ENCODE data around the gene SLC25A41. TPM values are rescaled to one million over a fixed set of nuclear protein-coding genes. Genes with fewer than 3 reads are reported as not detected.

Gene SLC25A41
- total RNA-seq, 1 donor: not detected

GRCh38 chr19:6381030-6381750 is 52.4 kb downstream of the SLC25A41 start:
- H3K4me1 ChIP-seq (ENCODE audit: insufficient read depth, low read length): no peaks in the 10 kb centered on the region
- peak; percentile 21 for DNase-seq (ENCODE audit: insufficient read length, low spot score, missing footprints)
- no peak overlapping the region for H2AFZ ChIP-seq (ENCODE audit: low read length)
- peaks cover 54% of the 10 kb centered on the region for H3K36me3 ChIP-seq (ENCODE audit: insufficient read depth, low read length)
- no peaks in the 10 kb centered on the region for H3K79me2 ChIP-seq (ENCODE audit: insufficient read depth, low read length)
- no peaks in the 10 kb centered on the region for H3K27me3 ChIP-seq (ENCODE audit: insufficient read depth, low read length)
- H3K9me3 ChIP-seq (ENCODE audit: low read depth, low read length): no peaks in the 10 kb centered on the region
- no peaks in the 10 kb centered on the region for H4K20me1 ChIP-seq (ENCODE audit: insufficient read depth, low read length)
- H3K27ac ChIP-seq (ENCODE audit: low read depth, low read length): no peak overlapping the region
- no peak overlapping the region for H3K4me2 ChIP-seq (ENCODE audit: insufficient read depth, low read length)
- H3K4me3 ChIP-seq (ENCODE audit: insufficient read depth, low read length): no peak overlapping the region
- TF ChIP-seq CTCF (IDR thresholded peaks at IDR 0.05; ENCODE audit: extremely low read depth, low read depth, low read length): no peak

GRCh38 chr19:6379744-6380143 is 53.8 kb downstream of the SLC25A41 start:
- peak; percentile 83 for DNase-seq (ENCODE audit: insufficient read length, low spot score, missing footprints)
- H3K9me3 ChIP-seq (ENCODE audit: low read depth, low read length): no peaks in the 10 kb centered on the region
- TF ChIP-seq CTCF (IDR thresholded peaks at IDR 0.05; ENCODE audit: extremely low read depth, low read depth, low read length): no peak

GRCh38 chr19:6378486-6378885 is 55.1 kb downstream of the SLC25A41 start:
- no peak overlapping the region for H3K4me2 ChIP-seq (ENCODE audit: insufficient read depth, low read length)
- H3K4me1 ChIP-seq (ENCODE audit: insufficient read depth, low read length): peaks cover 4% of the 10 kb centered on the region
- DNase-seq (ENCODE audit: insufficient read length, low spot score, missing footprints): peak; percentile 71
- no peaks in the 10 kb centered on the region for H3K79me2 ChIP-seq (ENCODE audit: insufficient read depth, low read length)
- no peaks in the 10 kb centered on the region for H3K27me3 ChIP-seq (ENCODE audit: insufficient read depth, low read length)
- no peak for TF ChIP-seq CTCF (IDR thresholded peaks at IDR 0.05; ENCODE audit: extremely low read depth, low read depth, low read length)
- H4K20me1 ChIP-seq (ENCODE audit: insufficient read depth, low read length): no peaks in the 10 kb centered on the region
- H2AFZ ChIP-seq (ENCODE audit: low read length): no peak overlapping the region
- H3K9me3 ChIP-seq (ENCODE audit: low read depth, low read length): no peaks in the 10 kb centered on the region
- H3K27ac ChIP-seq (ENCODE audit: low read depth, low read length): no peak overlapping the region
- peaks cover 42% of the 10 kb centered on the region for H3K36me3 ChIP-seq (ENCODE audit: insufficient read depth, low read length)
- H3K4me3 ChIP-seq (ENCODE audit: insufficient read depth, low read length): no peak overlapping the region

More at GRCh38 chr19:6379744-6380143, 53.8 kb downstream of the SLC25A41 start:
- H3K27me3 ChIP-seq (ENCODE audit: insufficient read depth, low read length): no peaks in the 10 kb centered on the region
- no peaks in the 10 kb centered on the region for H4K20me1 ChIP-seq (ENCODE audit: insufficient read depth, low read length)
- no peak overlapping the region for H3K4me3 ChIP-seq (ENCODE audit: insufficient read depth, low read length)
- no peak overlapping the region for H3K27ac ChIP-seq (ENCODE audit: low read depth, low read length)
- H3K36me3 ChIP-seq (ENCODE audit: insufficient read depth, low read length): peaks cover 43% of the 10 kb centered on the region
- H3K4me2 ChIP-seq (ENCODE audit: insufficient read depth, low read length): no peak overlapping the region
- no peak overlapping the region for H2AFZ ChIP-seq (ENCODE audit: low read length)
- H3K79me2 ChIP-seq (ENCODE audit: insufficient read depth, low read length): no peaks in the 10 kb centered on the region
- no peaks in the 10 kb centered on the region for H3K4me1 ChIP-seq (ENCODE audit: insufficient read depth, low read length)

- peak; percentile 86 for DNase-seq (ENCODE audit: insufficient read length, low spot score, missing footprints)
- Histone ChIP-seq H3K9me3 (ENCODE audit: low read depth, low read length) (no peaks in the 10 kb centered on the region), H3K27me3 (ENCODE audit: insufficient read depth, low read length) (no peaks in the 10 kb centered on the region), H4K20me1 (ENCODE audit: insufficient read depth, low read length) (no peaks in the 10 kb centered on the region), H3K36me3 (ENCODE audit: insufficient read depth, low read length) (peaks cover 37% of the 10 kb centered on the region), H2AFZ (ENCODE audit: low read length) (no peak overlapping the region), H3K4me1 (ENCODE audit: insufficient read depth, low read length) (peaks cover 4% of the 10 kb centered on the region), H3K4me2 (ENCODE audit: insufficient read depth, low read length) (no peak overlapping the region), H3K27ac (ENCODE audit: low read depth, low read length) (no peak overlapping the region), H3K4me3 (ENCODE audit: insufficient read depth, low read length) (no peak overlapping the region), H3K79me2 (ENCODE audit: insufficient read depth, low read length) (no peaks in the 10 kb centered on the region)
- TF ChIP-seq CTCF (IDR thresholded peaks at IDR 0.05; ENCODE audit: extremely low read depth, low read depth, low read length): no peak
Measured at GRCh38 chr19:6378041-6378440, 55.5 kb downstream of the SLC25A41 start.

Measured in osteoblast (primary cell).